ENCODE data around the gene SETX.

GRCh38 chr9:132288966-132289365 is 65.8 kb downstream of the SETX start:
- TF ChIP-seq POLR2A (IDR thresholded peaks at IDR 0.05) (no peak), CTCF (IDR thresholded peaks at IDR 0.05) (no peak)

All from Peyer's patch (tissue), 4 donors.